HG03558 (cell line): Measurements from ENCODE around the gene MAP1LC3B2.
A peak's percentile ranks its signal among the peaks of the same experiment; 100 is the strongest.

Experiments
- ATAC-seq: cut with Tn5 transposase; IDR thresholded peaks from one replicate; pipeline ENCODE4 v1.9.1; 2021; ENCODE audit warnings: moderate number of reproducible peaks; ENCODE audit not compliant: unreplicated experiment; ENCODE audit errors: extremely low read depth

The MAP1LC3B2 gene

GRCh38 chr12:116537101-116537904, 21.9 kb upstream of the MAP1LC3B2 start:
- no peak for ATAC-seq

GRCh38 chr12:116538076-116538591, 21.0 kb upstream of the MAP1LC3B2 start:
- peak; percentile 52 for ATAC-seq

GRCh38 chr12:116538682-116539305, 20.4 kb upstream of the MAP1LC3B2 start:
- ATAC-seq, result no peak

GRCh38 chr12:116539361-116539771, 19.8 kb upstream of the MAP1LC3B2 start:
- ATAC-seq, result no peak

GRCh38 chr12:116539905-116540482, 19.2 kb upstream of the MAP1LC3B2 start:
- ATAC-seq, result no peak

- no peak for ATAC-seq
These were observed 18.5 kb upstream of the MAP1LC3B2 start for GRCh38 chr12:116540622-116541152.

- no peak for ATAC-seq
These were observed 17.4 kb upstream of the MAP1LC3B2 start for GRCh38 chr12:116541547-116542344.

- ATAC-seq, result no peak
These were observed 16.7 kb upstream of the MAP1LC3B2 start for GRCh38 chr12:116542345-116542956.

GRCh38 chr12:116544656-116545055, 14.5 kb upstream of the MAP1LC3B2 start:
- no peak for ATAC-seq

- no peak for ATAC-seq
These were observed 14.0 kb upstream of the MAP1LC3B2 start for GRCh38 chr12:116545144-116545543.

- ATAC-seq, result no peak
These were observed 13.2 kb upstream of the MAP1LC3B2 start for GRCh38 chr12:116545936-116546335.

GRCh38 chr12:116547955-116548501, 11.2 kb upstream of the MAP1LC3B2 start:
- peak; percentile 79 for ATAC-seq

- no peak for ATAC-seq
These were observed 9.2 kb upstream of the MAP1LC3B2 start for GRCh38 chr12:116549993-116550392.

GRCh38 chr12:116551151-116551550, 8.0 kb upstream of the MAP1LC3B2 start:
- ATAC-seq, result no peak

- ATAC-seq, result no peak
These were observed 7.6 kb upstream of the MAP1LC3B2 start for GRCh38 chr12:116551619-116551951.

GRCh38 chr12:116551952-116552772, 7.0 kb upstream of the MAP1LC3B2 start:
- no peak for ATAC-seq

GRCh38 chr12:116552773-116553373, 6.3 kb upstream of the MAP1LC3B2 start:
- ATAC-seq, result no peak

- no peak for ATAC-seq
These were observed 2.7 kb upstream of the MAP1LC3B2 start for GRCh38 chr12:116556356-116556952.
